GM10248 (cell line): Measurements from ENCODE around the gene KNCN.

Source experiments
- CTCF ChIA-PET: fragments of 300-600 bp; sonication (Branson Sonifier 250); formaldehyde crosslinking; extraction: SDS; loops from one replicate; lab custom pipeline; 2021; ENCODE audit warnings: antibody characterized with exemption; lab: Yijun Ruan, JAX
- POLR2A ChIA-PET: fragments of 350-650 bp; sonication (Branson Sonifier 250); formaldehyde crosslinking; extraction: SDS; loops from one replicate; lab custom pipeline; 2020; ENCODE audit warnings: antibody characterized with exemption; lab: Yijun Ruan, JAX
- DNase-seq: peaks from one replicate; pipeline ENCODE4 v3.0.0; 2012; ENCODE audit errors: extremely low spot score
- CTCF ChIP-seq: IDR thresholded peaks from 2 replicates; pipeline ENCODE4 v1.5.1; 2012; ENCODE audit warnings: mild to moderate bottlenecking, low read depth; ENCODE audit errors: extremely low read depth, missing control alignments, control extremely low read depth

KNCN gene

GRCh38 chr1:46510341-46510997, 41.0 kb downstream of the KNCN start:
- ChIA-PET CTCF (interaction anchor here (3.3 kb wide), 1 partner anchor 9 kb away, joined by 9 read pairs; no protein-coding TSS in a partner anchor), POLR2A (no interaction called here)
- DNase-seq, result no peak
- no peak for TF ChIP-seq CTCF

DNA sequence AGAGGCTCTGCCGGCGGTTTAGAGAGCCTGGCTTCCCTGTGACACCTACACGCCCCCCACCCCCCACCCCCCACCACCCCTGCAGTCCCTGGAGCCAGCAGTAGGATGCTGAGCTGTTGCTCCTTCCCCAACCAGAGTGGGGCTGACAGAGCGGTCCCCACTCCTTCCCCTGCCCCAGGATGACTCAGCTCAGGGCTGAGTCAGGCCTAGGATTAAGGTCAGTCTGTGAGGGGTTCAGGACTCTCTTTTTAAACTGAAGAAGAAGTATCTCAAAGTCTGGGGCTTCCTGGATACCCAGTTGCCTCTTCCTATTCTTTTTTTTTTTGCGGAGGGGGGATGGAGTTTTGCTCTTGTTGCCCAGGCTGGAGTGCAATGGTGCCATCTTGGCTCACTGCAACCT, 42.7 kb downstream of the KNCN start:
- TF ChIP-seq CTCF, result no peak
- ChIA-PET POLR2A (no interaction called here), CTCF (interaction anchor here (1.0 kb wide), 1 partner anchor 31 kb away, joined by 3 read pairs; no protein-coding TSS in a partner anchor)
- no peak for DNase-seq

- ChIA-PET CTCF (interaction anchor here (0.9 to 1.7 kb wide), 4 partner anchors 12 to 61 kb away, joined by 3 to 6 read pairs (median 4); no protein-coding TSS in a partner anchor), POLR2A (no interaction called here)
- TF ChIP-seq CTCF, result no peak
- DNase-seq, result no peak
Observed at GRCh38 chr1:46506470-46507219, 44.8 kb downstream of the KNCN start.

- no peak for TF ChIP-seq CTCF
- DNase-seq, result no peak
- CTCF ChIA-PET, result interaction anchor here (3.0 kb wide), 1 partner anchor 8 kb away, joined by 9 read pairs; no protein-coding TSS in a partner anchor
- POLR2A ChIA-PET, result no interaction called here
Observed at GRCh38 chr1:46503421-46503820, 48.0 kb downstream of the KNCN start.

DNA sequence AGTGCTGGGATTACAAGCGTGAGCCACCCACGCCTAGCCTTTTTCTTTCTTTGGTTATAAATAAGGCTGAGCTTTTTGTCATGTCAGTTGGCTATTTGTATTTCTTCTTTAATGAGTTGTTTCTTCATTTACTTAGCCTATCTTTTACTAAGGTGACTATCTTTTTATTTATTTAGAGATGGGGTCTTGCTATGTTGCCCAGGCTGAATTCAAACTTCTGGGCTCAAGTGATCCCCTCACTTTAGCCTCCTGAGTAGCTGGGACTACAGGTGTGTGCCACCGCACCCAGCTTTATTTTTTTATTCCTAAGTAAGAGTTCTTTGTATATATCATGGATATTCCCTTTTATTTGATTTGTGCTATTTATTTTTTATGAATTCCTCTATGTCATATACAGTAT, 49.9 kb downstream of the KNCN start:
- POLR2A ChIA-PET, result no interaction called here
- no peak for TF ChIP-seq CTCF
- CTCF ChIA-PET, result interaction anchor here (0.8 to 3.0 kb wide), 6 partner anchors 9 to 55 kb away, joined by 3 to 9 read pairs (median 4); no protein-coding TSS in a partner anchor
- DNase-seq, result no peak

DNA sequence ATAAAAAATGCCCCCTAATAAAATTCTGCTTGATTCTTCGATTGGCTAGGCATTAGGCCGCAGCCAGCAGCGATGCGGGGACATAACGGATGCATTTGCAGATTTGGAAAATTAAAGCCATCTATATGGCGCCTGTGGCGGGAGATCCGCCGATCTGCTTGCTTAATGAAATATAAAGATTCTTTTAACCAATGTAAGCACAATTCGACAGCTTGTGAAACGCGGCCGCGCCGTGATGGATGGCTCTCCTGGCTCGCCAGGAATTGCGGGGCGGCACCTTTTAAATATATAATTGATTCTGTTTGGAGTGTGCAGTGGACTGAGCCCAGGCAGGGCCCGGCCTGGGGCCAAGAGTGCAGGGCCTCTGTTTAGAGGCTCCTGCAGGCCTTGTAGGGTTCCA, 53.8 kb downstream of the KNCN start:
- no peak for TF ChIP-seq CTCF
- DNase-seq, result no peak
- CTCF ChIA-PET, result no interaction called here
- POLR2A ChIA-PET, result no interaction called here
